GM12878 (cell line): ENCODE measurements around the gene RIT1. TPM values are rescaled to one million over a fixed set of nuclear protein-coding genes. Genes with fewer than 3 reads are reported as not detected.

ENCODE experiments used
- ATF7 ChIP-seq: fragments of 450-650 bp; IDR thresholded peaks from 2 replicates; pipeline ENCODE4 v1.6.1; 2016; ENCODE audit warnings: low read depth, mild to moderate bottlenecking
- BACH1 ChIP-seq: fragments of 450-650 bp; IDR thresholded peaks from 2 replicates; pipeline ENCODE4 v1.6.1; 2017; ENCODE audit warnings: mild to moderate bottlenecking, borderline replicate concordance
- BCL3 ChIP-seq: IDR thresholded peaks from 2 replicates; pipeline ENCODE4 v1.6.1; 2011; ENCODE audit warnings: borderline replicate concordance, low read depth, mild to moderate bottlenecking, moderate library complexity, low read length; ENCODE audit not compliant: insufficient read depth, poor library complexity, severe bottlenecking
- IRF3 ChIP-seq: fragments of 450-650 bp; IDR thresholded peaks from 2 replicates; pipeline ENCODE4 v1.6.1; 2014; ENCODE audit warnings: mild to moderate bottlenecking
- KLF5 ChIP-seq: fragments of 450-650 bp; IDR thresholded peaks from 2 replicates; pipeline ENCODE4 v1.6.1; 2014; ENCODE audit warnings: mild to moderate bottlenecking; ENCODE audit not compliant: partially characterized antibody
- MTA3 ChIP-seq: IDR thresholded peaks from 2 replicates; pipeline ENCODE4 v1.6.1; 2012; ENCODE audit warnings: low read length, inconsistent platforms, borderline replicate concordance
- MXI1 ChIP-seq: fragments of 150-350 bp; IDR thresholded peaks from 2 replicates; pipeline ENCODE4 v1.6.1; 2011; ENCODE audit warnings: low read depth, mild to moderate bottlenecking, inconsistent platforms, low read length, improper control_type of control experiment
- NBN ChIP-seq: fragments of 450-650 bp; IDR thresholded peaks from 2 replicates; pipeline ENCODE4 v1.6.1; 2016
- NKRF ChIP-seq: fragments of 450-650 bp; conservative IDR thresholded peaks from 2 replicates; pipeline ENCODE4 v1.6.1; 2017; ENCODE audit warnings: mild to moderate bottlenecking, moderate library complexity
- NR2F1 ChIP-seq: fragments of 450-650 bp; conservative IDR thresholded peaks from 2 replicates; pipeline ENCODE4 v1.6.1; 2017; ENCODE audit warnings: mild to moderate bottlenecking
- PKNOX1 ChIP-seq: fragments of 450-650 bp; IDR thresholded peaks from 2 replicates; pipeline ENCODE4 v1.6.1; 2016; ENCODE audit warnings: mild to moderate bottlenecking
- PML ChIP-seq: IDR thresholded peaks from 2 replicates; pipeline ENCODE4 v1.6.1; 2012; ENCODE audit warnings: low read length, inconsistent platforms
- POLR2A ChIP-seq: IDR thresholded peaks from 2 replicates; pipeline ENCODE4 v1.6.1; 2011; ENCODE audit warnings: low read depth, mild to moderate bottlenecking, low read length
- POLR2AphosphoS2 ChIP-seq: IDR thresholded peaks from 2 replicates; pipeline ENCODE4 v1.6.1; 2011; ENCODE audit warnings: low read depth, mild to moderate bottlenecking, low read length, improper control_type of control experiment, moderate library complexity
- RELB ChIP-seq: fragments of 450-650 bp; IDR thresholded peaks from 2 replicates; pipeline ENCODE4 v1.6.1; 2017; ENCODE audit warnings: low read depth, mild to moderate bottlenecking, moderate library complexity
- SREBF1 ChIP-seq: IDR thresholded peaks from 2 replicates; pipeline ENCODE4 v1.6.1; 2012; ENCODE audit warnings: mild to moderate bottlenecking, low read length
- TCF7 ChIP-seq: IDR thresholded peaks from 2 replicates; pipeline ENCODE4 v1.6.1; 2014; ENCODE audit warnings: antibody characterized with exemption, borderline replicate concordance
- ZNF687 ChIP-seq: fragments of 450-650 bp; IDR thresholded peaks from 2 replicates; pipeline ENCODE4 v1.6.1; 2017; ENCODE audit warnings: mild to moderate bottlenecking, moderate library complexity
- polyA plus RNA-seq, 11 experiments: library from polyadenylated mRNA; depleted of rRNA in 4 of 11; unstranded in 6 of 11; stranded (reverse) in 5 of 11; fragments of >200 nt; fragmentation: Nextera tagmentation in 4 of 11; fragmentation: Illumina TruSeq in 1 of 11; extraction: Ambion mirVana in 4 of 11; extraction: Trizol in 1 of 11; gene quantifications; 1 replicate in 1 of 11; 2 replicates in 10 of 11; pipeline versions ENCODE4 v1.2.1 to v1.2.3, GENCODE V29; 2011 to 2016; ENCODE audit warnings: inconsistent platforms in 2 of 11, missing spikeins in 2 of 11, low read depth in 1 of 11
- total RNA-seq, 4 experiments: library from RNA; depleted of rRNA in 3 of 4; stranded (reverse); fragments of >200 nt in 3 of 4; fragmentation: Illumina TruSeq in 1 of 4; extraction: Trizol in 1 of 4; gene quantifications; 2 replicates each; pipeline versions ENCODE4 v1.2.1 to v1.2.3, GENCODE V29; 2013 to 2021

The RIT1 gene
- total and polyA plus RNA-seq, 10 of the 15 experiments (the other 5 are each of a cell fraction or from before 2014, with no cell fraction given) = 6.8 to 61.5 (median 13.7) TPM

- peak; percentile 95 for TF ChIP-seq BCL3
- TF ChIP-seq IRF3 = no peak
- no peak for TF ChIP-seq TCF7
- TF ChIP-seq MTA3 = peak; percentile 26; the same call in 1 of the 2 replicates
- peak; percentile 42; the same call in 1 of the 2 replicates for TF ChIP-seq PML
- peak; percentile 85 for TF ChIP-seq RELB
- peak; percentile 64; the same call in 1 of the 2 replicates for TF ChIP-seq BACH1
- TF ChIP-seq MXI1 = peak; percentile 43; the same call in 1 of the 2 replicates
- TF ChIP-seq NR2F1 = peak; percentile 97
- peak; percentile 47; the same call in 1 of the 2 replicates for TF ChIP-seq NBN
- no peak for TF ChIP-seq KLF5
- no peak for TF ChIP-seq NKRF
- TF ChIP-seq SREBF1 = no peak
- peak; percentile 48 for TF ChIP-seq ZNF687
- peak; percentile 93 for TF ChIP-seq POLR2AphosphoS2
- peak; percentile 56; the same call in 1 of the 2 replicates for TF ChIP-seq ATF7
- TF ChIP-seq POLR2A = peak; percentile 96
- peak; percentile 22; the same call in 1 of the 2 replicates for TF ChIP-seq PKNOX1
Observed at GRCh38 chr1:155911156-155912055, at the start of gene RIT1 (continued).
